GM18498 (cell line): Measurements from ENCODE around the gene LCA5.
"Not testable (repeated sequence)": the region's sequence is repeated elsewhere in the genome, so short reads cannot be mapped to it uniquely, and the experiment has no call there.

ENCODE experiments used
- ATAC-seq: cut with Tn5 transposase; IDR thresholded peaks from one replicate; pipeline ENCODE4 v1.9.1; 2021; ENCODE audit warnings: mild to moderate bottlenecking, moderate library complexity; ENCODE audit not compliant: unreplicated experiment

Gene LCA5

DNA sequence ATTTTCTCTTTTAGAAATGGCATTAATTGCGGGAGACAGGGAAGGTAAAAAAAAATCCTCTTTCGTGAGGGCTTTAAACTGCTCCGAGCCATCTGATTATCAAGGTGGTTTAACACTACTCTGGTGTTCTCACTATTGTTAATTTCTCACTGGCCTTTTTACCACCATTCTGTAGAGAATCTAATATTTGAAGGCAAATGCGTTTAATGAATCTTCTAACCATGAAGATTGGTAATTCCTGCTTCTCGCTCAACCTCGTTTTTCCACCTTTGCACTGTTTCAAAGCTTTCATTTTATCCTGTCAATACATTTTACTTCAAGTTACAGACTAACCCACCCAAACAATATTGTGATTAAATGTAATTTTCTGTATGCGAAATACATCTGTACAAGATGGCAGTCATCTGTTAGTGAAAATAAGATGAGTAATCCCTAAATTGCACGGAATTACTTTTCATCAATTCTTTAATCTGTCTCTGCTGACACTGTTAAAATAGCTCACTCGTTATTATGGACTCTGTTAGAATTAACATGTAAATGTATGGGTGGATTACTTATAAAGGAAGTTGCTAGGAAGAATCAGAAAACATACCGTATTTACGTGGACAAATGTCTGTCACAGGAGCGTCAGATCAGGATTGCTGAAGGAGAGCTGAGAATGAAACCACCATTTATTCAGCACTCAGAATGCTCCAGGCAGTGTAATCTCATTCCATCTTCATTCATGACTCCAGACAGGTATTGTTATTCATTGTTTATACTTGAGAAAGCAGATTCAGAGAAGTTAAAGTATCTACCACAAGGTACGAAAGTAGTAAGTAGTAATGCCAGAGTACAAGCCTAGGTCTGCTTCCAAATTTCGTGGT is 1.1 kb upstream of the LCA5 start:
- ATAC-seq: no peak

- ATAC-seq: no peak
Observed at GRCh38 chr6:79536585-79536953, 661 bp downstream of the LCA5 start.

GRCh38 chr6:79529567-79529966 is 7.7 kb downstream of the LCA5 start:
- not testable (repeated sequence) for ATAC-seq

GRCh38 chr6:79526897-79527296 is 10.3 kb downstream of the LCA5 start:
- ATAC-seq: no peak

DNA sequence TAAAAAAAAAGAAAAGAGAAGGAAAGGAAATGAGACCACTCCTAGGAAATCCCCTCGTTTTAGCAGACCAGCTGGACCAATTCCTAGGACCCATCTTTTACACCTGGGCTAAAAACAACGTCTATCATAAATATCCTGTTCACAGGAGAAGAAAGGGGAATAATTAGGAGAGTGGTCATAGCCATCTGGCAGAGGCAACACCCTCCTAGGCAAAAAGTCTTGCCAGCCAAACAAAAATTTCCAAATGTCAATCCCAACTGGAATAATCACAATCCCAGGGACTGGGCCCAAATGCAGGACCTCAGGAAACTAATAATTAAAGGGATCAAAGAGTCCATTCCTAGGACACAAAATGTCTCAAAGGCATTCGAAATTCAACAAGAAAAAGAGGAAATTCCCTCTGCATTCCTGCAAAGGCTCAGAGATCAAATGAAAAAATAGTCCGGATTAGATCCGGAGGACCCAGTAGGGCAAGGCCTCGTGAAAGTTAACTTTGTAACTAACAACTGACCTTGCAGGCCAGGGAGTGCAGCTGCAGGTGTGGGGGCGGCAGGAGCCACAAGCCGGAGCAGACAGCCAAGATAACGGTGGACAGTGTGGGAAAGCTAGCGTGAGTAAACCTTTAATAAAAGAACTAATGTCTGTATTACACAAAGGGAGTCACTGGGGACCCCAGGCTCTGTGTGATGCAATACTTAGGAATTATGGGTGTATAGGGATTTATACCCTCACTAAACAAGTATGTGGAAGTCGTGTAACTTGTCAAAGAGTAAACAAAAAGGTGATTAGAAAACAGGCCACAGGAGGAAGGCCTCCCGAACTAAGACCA is 11.7 kb downstream of the LCA5 start:
- ATAC-seq: no peak

DNA sequence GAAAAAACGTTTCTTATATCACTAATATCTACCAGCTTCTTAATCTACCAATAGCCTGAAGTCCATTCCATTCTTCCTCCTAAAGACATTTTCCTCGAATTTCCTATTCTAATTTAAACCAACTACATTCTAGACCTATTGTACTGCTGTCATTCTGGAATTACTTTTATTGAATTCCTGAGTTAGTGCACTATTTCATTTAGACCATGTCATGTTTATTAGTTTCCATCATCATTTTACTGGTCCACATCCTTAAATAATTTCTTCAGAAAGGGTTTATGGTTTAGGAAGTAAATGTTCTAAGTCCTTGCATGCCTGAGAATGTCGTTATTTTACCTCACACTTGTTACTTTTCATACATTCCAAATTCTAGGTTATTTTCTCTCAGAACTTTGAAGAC is 13.2 kb downstream of the LCA5 start:
- ATAC-seq: no peak

DNA sequence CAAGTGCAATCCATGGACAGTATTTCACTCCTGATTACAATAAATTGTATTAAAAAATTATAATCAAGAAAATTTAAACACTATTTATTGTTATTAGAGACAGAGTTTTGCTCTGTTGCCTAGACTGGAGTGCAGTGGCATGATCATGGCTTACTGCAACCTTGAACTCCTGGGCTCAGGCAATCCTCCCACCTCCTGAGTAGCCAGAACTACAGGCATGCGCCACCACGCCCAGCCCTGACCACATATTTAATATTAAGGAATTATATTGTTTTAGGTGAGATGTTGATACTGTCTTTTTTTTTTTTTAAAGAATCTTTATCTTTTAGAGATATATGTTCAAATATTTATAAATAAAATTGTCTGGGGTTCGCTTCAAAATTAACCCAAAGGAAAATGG is 14.6 kb downstream of the LCA5 start:
- no peak for ATAC-seq

DNA sequence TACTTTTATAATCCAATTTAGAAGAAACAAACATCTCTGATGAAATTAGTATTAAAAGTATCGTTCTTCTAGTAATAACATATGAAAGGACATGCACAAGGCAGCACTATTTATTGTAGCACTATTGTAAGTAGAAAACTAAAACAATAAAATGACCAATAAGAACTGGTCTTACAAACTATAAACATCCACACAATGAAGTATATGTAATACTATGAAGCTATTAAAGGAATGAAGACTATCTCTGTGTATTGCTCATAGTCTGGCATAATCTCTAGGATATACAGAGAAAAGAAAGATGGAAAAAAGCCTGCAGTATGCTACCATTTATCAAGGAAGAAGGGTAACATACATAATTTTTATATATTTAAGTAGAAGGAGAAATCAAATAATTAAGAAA is 16.7 kb downstream of the LCA5 start:
- no peak for ATAC-seq

- no peak for ATAC-seq
Observed at GRCh38 chr6:79518842-79519241, 18.4 kb downstream of the LCA5 start.

GRCh38 chr6:79515436-79515835 is 21.8 kb downstream of the LCA5 start:
- no peak for ATAC-seq

DNA sequence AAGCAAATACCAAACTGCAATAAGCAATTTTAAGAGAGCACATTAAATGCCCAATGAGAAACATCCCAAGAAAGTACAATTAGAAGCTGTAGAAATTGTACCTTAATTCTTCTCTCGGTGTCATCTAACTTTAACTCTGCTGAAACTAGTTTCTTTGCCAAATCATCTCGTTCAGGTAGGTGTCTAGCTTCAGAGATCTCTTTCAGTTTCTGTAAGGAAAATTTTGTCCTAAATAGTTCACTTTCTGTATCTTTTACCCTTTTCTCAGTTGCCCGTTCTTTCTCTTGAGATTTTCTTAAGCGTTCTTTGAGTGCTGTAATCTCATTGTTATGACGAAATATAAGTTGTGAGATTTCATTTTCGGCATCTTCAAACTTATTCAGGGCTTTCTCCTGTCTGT is 24.1 kb downstream of the LCA5 start:
- ATAC-seq: no peak

DNA sequence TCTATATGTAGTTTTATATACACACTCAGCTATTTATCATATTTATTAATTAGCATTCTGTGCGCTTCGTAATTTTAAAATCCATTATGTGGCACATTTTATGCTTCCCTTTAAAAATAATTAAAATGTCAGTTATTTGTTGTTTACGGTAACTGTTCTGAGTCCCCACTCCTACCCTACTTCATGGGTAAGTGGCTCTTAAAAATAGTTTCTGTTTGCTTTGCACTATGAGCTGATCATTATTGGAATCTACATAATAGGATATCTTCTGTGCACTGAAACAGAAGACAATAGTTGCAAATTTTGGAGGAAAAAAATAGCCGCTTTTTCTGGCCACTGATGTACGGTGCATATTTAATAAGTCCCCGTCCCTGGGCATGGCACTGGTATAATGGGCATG is 25.2 kb downstream of the LCA5 start:
- ATAC-seq: no peak

- ATAC-seq: no peak
Observed at GRCh38 chr6:79510707-79511106, 26.5 kb downstream of the LCA5 start.

GRCh38 chr6:79506251-79506650 is 31.0 kb downstream of the LCA5 start:
- ATAC-seq: no peak

DNA sequence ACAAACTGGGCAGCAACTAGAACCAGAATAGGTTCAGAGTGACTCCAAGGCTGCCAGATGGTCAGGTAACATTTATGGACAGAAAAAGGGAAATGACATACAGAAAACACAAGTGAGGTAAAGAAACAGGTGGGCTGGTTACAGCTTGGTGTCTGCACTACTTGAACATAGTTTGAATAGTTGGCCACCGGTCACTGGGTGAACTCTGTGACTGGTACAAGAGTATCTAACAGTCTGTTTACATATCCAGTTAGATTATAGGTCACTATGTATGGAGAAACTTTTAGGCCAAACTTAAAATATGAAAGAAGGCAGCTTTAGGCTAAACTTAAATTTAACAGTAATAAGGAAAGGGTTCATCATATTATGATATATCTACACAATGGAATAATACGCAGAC is 32.9 kb downstream of the LCA5 start:
- no peak for ATAC-seq

DNA sequence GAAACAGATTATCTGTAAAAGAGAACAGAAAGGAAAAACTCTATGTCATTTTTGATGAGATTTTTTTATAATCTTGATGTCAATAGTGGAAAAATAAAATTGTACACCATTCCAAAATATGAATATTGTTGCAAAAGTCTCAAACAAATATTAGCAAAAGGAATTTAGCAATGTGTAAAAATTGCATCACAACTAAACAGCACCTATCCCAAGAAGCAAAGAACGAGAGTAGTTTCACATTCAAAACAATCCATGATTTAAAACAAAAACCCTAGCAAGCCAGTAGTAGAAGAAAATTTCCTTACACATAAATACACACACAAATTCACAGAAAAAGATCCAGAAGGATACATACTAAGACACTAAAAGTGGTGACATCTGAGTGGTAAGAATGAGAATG is 38.4 kb downstream of the LCA5 start:
- no peak for ATAC-seq

- no peak for ATAC-seq
Observed at GRCh38 chr6:79495246-79495645, 42.0 kb downstream of the LCA5 start.

DNA sequence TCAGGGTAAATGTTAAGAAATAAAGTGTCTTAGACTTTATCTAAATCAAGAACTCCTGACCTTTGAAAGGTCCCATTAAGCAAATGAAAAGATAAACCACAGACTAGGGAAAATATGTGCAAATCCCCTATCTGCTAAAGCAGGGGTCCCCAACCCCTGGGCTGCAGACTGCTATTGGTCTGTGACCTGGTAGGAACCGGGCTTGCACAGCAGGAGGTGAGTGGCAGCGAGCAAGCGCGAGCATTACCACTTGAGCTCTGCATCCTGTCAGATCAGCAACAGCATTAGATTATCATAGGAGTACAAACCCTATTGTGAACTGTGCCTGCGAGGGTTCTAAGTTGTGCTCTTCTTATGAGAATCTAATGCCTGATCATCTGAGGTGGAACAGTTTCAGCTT is 42.4 kb downstream of the LCA5 start:
- ATAC-seq: no peak

DNA sequence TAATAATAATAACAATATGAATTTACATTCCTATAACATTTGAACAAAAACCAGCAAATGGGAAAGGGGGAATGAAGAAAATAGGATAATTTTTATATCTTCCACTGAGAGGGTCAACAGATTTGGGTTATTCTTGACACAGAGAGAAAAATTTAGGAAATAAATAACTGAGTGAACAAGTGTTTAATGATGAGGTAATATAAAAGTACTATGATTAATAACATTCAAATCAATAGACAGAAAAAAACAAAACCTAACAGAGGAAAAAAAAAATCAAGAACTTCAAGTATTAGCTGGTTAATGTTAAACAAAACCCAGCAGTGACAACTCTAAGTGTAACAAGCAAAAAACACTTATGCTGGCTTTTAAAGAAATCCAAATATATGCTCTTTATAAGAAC is 66.5 kb downstream of the LCA5 start:
- no peak for ATAC-seq

- ATAC-seq: no peak
Observed at GRCh38 chr6:79469376-79470246, 67.6 kb downstream of the LCA5 start.

GRCh38 chr6:79468587-79468986 is 68.6 kb downstream of the LCA5 start:
- no peak for ATAC-seq
